Tibial nerve (tissue), 4 donors: Measurements from ENCODE around the gene TPRN.

ENCODE experiments used
- EP300 ChIP-seq, 2 donors: sonication (generic); formaldehyde crosslinking; IDR thresholded peaks; one replicate each; pipeline ENCODE4 v1.6.1; 2017; ENCODE audit warnings: antibody characterized with exemption in 2 of 2, mild to moderate bottlenecking in 1 of 2
- POLR2A ChIP-seq, 2 donors: fragments of 450-650 bp; IDR thresholded peaks; one replicate each; pipeline ENCODE4 v1.6.1; 2017; ENCODE audit warnings: antibody characterized with exemption in 2 of 2, mild to moderate bottlenecking in 2 of 2, moderate library complexity in 2 of 2
- TF ChIP-seq, protein P1 (sequence below), 5 experiments: fragments of 200-600 bp in 3 of 5; fragments of 450-650 bp in 2 of 5; sonication (generic) in 3 of 5; IDR thresholded peaks; one replicate each; pipeline ENCODE4 v1.5.1; 2016 to 2019; ENCODE audit warnings: antibody characterized with exemption in 5 of 5, mild to moderate bottlenecking in 3 of 5, moderate library complexity in 2 of 5

DNA sequence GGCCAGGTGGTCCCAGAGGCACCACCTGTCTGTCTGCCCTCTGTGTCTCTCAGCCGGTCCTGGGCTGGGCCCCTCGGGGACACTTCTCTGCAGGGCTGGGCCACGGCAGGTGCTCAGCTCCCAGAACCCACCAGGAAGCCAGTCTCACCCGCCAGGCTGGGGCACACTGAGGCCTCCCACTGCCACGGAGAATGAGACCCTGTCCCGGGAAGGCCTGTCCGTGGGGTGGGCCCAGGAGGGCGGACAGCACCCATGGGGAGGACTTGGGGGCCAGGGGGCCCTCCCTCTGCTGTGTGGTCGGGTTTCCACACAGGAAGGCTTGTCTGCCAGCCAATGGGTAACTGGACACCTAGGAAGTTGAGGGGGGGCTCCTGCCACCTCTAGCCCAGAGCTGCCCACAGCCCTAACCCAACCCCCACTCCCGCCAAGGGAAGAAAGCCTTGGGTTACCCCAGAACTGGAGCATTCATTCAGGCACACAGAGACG lies 36.4 kb upstream of the TPRN start:
- TF ChIP-seq POLR2A (IDR thresholded peaks at IDR 0.05) (no peak), EP300 (IDR thresholded peaks at IDR 0.05) (no peak)
- TF ChIP-seq, protein P1, sequence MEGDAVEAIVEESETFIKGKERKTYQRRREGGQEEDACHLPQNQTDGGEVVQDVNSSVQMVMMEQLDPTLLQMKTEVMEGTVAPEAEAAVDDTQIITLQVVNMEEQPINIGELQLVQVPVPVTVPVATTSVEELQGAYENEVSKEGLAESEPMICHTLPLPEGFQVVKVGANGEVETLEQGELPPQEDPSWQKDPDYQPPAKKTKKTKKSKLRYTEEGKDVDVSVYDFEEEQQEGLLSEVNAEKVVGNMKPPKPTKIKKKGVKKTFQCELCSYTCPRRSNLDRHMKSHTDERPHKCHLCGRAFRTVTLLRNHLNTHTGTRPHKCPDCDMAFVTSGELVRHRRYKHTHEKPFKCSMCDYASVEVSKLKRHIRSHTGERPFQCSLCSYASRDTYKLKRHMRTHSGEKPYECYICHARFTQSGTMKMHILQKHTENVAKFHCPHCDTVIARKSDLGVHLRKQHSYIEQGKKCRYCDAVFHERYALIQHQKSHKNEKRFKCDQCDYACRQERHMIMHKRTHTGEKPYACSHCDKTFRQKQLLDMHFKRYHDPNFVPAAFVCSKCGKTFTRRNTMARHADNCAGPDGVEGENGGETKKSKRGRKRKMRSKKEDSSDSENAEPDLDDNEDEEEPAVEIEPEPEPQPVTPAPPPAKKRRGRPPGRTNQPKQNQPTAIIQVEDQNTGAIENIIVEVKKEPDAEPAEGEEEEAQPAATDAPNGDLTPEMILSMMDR (IDR thresholded peaks at IDR 0.05) = no peak
